RKO (cell line): ENCODE results near the gene CNOT6.
A peak's percentile ranks its signal among the peaks of the same experiment; 100 is the strongest.
"Not testable (repeated sequence)": the region's sequence is repeated elsewhere in the genome, so short reads cannot be mapped to it uniquely, and the experiment has no call there.

Experiments used
- DNase-seq: peaks from one replicate; pipeline ENCODE4 v3.0.0-alpha.2; 2016; ENCODE audit warnings: low spot score

The CNOT6 gene

DNA sequence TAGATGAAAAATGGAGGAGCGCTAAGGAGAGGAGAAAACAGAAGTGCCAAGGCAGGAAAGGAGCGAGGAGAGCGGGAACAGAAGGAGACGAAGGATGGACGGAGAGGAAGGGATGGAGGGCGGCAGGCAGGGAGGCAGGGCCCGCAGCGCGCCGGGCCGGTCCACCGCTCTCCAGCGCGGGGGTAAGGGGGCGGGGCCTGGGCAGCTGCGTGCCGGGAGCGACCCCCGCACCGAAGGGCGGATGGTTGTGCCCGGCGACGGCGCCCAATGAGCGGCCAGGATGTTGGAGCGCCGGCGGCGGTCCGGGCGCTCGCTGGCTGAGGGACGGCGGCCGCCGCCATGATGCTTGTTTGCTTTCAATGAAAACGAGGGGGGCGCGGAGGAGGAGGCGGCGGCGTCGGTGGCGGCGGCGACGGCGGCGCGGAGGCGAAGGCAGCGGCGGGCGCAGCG, at the start of gene CNOT6:
Gene CNOT6 (plus strand): TSS at position 320 of the 450 bp plus-strand sequence. CDS start 34,898 bp downstream, outside the sequence.
- DNase-seq = peak; percentile 93

DNA sequence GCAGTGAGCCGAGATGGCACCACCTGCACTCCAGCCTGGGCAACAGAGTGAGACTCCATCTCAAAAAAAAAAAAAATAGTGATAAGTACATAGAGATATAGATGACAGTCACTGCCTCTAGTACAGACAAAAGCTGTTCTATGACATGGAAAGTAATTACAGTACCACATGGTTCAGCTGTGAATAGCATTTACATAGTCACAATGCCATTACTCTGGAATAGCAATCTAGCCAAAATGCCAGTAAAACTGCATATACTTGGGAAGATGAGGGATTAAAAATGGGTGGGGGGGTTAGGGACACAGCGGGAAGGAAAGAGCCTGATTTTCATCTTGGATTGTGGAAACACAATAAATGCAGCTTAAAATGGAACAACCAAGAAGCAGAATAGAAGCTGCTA, 39.4 kb upstream of the CNOT6 start:
- DNase-seq = no peak

DNA sequence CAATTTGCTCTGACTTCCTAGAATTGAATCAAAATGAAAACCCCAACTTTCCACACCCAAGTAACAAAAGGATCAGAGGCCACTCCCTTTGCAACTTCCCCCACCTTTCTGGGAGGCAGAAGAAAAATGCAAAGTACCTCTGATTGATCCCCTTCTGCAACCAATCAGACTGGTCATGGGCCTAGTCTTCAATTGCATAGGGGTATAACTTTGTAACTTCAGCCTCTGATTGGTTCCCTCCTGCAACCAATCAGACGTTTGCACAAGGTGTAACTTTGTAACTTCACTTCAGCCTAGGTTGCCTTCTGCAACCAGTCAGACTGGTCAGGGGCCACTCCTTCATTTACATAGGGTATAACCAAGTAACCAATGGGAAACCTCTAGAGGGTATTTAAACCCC, 38.3 kb upstream of the CNOT6 start:
- no peak for DNase-seq

DNA sequence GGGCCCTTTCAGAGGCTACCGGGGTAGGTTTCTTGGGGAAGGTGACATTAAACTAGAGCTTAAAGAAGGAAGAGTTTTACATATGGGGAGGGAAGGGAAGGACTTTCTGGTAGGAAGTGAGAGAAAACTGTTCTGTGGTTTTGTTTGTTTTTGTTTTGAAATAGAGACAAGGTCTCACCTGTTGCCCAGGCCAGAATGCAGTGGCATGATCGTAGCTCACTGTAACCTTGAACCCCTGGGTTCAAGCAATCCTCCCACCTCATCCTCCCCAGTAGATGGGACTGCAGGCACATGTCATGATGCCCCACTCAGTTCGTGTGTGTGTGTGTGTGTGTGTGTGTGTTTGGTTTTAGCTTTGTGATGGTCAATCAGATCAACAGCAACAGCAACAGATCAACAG, 37.4 kb upstream of the CNOT6 start:
- no peak for DNase-seq

DNA sequence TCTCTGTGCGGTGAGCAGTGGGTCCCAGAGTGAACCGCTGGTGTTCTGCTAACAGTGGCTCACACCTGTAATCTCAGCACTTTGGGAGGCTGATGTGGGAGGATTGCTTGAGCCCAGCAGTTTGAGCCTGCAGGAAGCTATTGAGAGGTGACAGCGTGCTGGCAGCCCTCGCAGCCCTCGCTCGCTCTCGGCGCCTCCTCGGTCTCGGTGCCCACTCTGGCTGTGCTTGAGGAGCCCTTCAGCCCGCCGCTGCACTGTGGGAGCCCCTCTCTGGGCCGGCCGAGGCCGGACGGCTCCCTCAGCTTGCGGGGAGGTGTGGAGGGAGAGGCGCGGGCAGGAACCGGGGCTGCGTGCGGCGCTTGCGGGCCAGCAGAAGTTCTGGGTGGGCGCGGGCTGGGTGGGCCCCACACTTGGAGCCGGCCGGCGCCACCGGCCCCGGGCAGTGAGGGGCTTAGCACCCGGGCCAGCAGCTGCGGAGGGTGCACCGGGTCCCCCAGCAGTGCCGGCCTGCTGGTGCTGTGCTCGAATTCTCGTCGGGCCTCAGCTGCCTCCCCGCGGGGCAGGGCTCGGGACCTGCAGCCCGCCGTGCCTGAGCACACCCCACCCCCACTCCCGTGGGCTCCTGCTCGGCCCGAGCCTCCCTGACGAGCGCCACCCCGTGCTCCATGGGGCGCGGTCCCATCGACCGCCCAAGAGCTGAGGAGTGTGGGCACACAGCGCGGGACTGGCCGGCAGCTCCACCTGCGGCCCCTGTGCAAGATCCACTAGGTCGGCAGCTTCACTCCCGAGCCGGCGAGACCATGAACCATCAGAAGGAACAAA, 35.1 kb upstream of the CNOT6 start:
- DNase-seq = not testable (repeated sequence)

DNA sequence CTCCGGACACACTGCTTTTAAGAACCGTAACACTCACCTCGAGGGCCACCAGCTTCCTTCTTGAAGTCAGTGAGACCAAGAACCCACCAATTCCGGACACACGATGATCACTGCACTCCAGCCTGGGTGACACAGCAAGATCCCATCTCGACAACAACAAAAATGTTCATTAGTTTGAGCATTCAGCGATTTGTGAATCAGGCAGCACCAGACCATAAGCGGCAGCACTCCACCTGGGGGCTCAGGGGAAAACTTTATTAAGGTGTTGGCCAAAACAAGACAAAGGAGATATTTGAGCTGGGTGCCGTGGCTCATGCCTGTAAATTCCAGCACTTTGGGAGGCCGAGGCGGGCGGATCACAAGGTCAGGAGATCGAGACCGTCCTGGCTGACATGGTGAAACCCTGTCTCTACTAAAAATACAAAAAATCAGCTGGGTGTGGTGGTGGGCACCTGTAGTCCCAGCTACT, 34.5 kb upstream of the CNOT6 start:
- DNase-seq = not testable (repeated sequence)

DNA sequence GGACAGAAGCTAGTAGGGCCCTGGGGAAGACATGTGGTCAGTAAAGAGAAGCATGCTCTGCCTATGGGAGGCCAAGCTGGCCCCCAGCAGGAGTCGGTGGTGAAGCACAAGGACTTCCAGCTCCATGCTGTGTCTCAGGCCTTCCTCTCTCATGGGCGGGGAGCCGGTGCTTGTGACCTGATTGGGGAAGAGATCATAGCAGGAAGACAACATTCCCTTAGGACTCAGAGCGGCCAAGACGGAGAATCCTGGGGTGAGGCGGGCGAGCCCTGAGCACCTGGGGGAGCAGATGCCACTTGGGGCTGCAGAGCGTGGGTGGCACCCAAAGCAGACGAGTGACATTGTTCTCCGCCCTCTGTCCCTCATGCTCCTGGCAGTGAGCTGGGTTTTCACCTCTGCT, 33.3 kb upstream of the CNOT6 start:
- DNase-seq = no peak

DNA sequence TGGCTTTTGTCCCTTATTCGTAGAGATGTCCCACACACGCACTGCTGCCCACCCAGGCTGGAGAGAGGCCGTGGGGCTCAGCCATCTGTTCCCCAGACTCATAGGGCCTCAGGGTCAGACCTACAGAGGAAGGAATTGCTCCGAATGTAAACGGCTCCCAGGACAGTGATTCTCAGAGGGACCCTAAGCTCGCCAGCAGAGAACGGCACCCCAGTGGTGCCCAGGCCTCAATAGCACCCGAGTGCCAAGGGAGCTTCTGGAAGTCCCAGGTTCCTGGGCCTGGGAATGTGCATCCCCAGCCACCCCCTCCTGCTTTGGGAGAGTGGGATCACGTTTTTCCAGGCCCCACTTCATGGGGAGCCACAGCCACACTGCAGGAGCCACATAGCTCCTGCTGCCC, 32.9 kb upstream of the CNOT6 start:
- DNase-seq = no peak

DNA sequence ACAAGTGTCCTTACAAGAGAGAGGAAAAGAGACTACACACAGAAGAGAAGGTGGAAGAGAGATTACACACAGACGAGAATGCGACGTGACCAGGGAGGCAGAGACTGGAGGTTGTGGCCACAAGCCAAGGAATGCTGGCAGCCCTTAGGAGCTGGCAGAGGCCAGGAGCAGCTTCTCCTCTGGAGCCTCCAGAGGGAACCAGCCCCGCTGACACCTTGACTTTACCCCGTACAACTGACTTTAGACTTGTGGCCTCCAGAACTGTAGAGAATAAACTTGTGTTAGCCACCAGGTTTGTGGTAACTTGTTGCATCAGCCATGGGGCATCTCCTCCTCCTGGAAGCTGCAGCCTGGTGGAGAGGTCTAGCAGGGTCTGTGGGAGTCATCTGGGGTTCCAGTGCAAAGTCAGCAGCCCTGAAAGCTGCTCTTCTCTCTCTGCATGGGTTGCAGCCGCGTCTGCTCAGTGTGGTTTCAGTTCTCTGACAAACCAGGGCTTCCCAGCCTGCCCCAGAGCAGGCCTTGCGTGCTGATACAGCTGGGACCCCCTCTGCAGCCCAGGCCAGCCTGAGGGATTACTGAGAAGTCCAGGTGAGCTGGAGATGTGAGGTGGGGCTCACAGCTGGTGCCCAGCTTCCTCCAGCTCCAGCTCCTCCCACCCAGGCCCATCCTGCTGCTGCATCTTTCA, 30.8 kb upstream of the CNOT6 start:
- no peak for DNase-seq

DNA sequence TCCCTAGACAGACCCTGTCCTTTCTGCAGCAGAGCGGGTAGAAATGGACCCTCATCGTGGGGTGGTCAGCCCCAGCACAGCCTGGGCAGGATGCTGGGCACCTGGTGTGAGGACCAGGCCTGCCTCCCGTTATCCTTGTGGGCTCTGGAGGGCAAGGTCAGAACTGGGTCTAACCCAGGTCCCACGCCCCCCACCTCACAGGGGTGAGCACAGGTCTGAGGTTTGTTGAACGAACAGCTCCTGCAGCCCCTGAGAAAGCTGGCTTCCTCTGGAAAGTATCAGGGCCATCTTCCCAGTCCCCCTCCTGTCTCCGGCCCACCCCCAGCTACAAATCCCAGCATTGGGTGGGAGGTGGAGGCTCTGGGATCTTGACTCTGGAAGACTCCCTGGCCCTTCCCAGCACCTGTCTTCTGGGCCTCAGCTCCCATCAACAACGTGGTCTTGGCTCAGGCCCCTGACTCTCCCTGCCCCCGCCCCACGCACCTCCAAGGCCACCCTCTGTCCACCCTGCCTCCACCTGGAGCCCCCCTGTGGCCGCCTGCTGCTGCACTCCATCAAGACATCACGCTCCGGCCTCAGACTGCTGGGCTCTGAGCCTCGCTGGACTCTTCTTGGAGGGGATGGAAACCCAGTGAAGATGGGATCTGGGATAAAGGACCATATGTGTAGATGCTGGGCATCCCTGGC, 30.1 kb upstream of the CNOT6 start:
- DNase-seq = no peak

DNA sequence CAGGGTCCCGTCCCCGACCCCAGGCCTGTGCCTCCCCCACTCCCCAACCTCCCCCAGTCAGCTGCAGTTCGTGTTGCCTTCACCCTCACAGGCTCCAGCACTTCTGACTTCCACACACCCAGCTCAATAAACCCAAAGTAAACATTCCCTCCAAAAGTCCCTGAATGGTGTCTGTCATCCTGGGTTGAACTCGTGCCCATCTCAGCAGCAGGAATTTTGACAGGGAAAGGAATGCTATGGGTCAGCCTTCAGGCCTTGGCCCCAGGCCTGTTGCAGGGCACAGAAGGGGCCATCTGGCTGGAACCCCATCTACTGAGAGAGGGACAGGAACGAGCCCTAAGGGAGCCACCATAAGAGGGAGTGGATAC, 29.6 kb upstream of the CNOT6 start:
- no peak for DNase-seq

DNA sequence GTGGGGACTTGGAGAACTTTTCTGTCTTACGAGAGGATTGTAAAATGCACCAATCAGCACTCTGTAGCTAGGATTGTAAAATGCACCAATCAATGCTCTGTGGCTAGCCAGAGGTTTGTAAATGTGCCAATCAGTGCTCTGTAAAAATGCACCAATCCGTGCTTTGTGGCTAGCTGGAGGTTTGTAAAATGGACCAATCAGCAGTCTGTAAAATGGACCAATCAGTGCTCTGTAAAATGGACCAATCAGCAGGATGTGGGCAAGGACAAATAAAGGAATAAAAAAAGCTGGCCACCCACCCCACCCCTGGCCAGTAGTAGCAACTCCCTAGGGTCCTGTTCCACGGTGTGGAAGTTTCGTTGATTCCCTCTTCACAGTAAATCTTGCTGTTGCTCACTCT, 29.1 kb upstream of the CNOT6 start:
- not testable (repeated sequence) for DNase-seq

DNA sequence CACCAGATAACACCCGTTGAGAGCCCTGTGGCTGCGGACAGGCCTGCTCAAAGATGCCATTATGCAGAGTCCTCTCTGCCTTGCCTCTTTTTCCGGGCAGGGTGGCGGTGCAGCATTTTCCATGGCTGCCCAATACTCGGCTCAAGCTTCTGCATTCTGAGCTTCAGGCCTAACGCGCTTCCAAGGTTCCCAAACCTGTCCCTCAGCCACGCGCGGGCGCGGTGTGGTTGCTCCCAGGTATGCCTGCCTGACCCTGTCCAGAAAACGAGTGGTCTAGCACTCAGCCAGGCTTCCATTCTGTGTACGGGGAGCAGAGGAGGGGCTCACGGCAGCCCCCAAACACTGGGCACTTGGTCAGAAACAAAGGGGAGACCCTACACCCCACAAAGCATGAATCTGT, 27.9 kb upstream of the CNOT6 start:
- no peak for DNase-seq

DNA sequence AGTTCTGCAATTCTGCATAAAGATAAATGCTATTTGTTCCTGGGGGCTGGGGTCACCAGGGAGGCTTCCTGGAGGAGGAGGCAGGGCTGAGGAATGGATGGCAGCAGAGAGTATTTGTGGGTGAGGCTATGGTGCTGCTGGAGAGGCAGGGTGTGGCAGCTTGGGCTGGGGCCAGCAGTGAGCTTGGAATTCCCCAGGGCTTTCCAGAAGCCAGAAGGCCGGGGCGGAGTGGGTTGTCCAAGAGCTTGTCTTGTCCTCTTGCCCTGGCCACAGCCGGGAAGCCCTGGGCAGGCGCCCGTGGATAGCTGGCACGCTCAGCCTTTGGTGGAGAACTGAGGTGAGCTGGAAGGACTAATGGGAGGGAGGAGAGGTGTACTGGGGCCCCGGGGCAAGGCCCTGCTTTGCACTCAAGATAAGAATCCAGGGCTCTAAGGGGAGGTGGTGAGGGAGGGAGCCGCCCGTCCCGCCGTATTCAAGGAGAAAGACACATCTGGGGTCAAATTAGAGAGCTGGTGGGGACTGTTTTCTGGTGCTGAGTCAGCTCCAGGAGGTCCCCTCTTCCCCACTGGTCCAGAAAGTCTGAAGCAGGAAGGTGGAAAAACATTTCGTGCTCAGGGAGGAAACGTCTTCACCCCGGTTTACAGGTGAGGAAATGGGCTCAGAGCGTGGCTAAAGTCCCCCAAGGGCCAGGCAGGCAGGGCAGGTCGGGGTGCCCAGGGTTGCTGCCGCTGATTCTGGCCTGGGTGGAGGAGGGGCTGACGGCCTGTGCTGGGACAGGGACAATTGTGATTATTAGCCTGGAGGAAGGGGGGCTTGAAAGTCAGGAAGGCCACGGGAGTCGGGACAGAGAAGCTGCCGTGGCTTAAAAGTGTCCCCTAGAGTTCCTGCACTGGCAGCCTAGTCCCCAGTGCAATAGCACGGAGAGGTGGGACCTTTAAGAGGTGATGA, 26.9 kb upstream of the CNOT6 start:
- DNase-seq = no peak

DNA sequence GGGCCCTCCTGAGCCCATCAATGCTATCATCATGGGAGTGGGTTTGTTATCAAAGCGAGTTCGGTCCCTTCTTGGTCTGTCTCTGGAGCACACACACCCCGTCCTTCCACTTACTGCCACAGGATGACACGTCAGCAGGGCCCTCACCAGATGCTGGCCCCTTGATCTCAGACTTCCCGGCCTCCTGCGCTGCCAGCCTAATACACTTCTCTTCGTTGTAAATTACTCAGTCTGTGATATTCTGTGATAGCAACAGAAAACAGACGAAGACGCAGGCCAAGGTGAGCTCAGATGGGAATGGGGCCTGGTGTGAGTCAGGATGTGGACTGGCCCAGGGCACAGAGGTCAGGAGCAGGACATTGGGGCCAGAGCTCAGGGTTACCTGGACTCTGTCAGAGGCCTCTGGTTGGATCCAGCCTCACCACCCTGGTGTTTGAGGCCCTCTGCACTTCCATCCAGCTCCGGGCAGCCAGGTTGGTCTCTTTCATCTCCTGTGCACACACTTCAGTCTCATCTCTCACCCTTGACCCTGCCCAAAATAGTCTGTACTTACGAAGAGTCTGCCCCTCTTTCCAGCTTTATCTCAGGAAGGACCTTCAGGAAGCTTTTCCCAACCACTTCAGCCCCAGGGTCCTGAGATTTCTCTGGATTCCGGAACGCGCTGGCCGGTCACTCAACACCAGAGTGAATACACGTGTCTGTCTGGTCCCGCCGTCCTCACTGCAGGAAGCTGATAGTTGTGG, 26.0 kb upstream of the CNOT6 start:
- DNase-seq = no peak

DNA sequence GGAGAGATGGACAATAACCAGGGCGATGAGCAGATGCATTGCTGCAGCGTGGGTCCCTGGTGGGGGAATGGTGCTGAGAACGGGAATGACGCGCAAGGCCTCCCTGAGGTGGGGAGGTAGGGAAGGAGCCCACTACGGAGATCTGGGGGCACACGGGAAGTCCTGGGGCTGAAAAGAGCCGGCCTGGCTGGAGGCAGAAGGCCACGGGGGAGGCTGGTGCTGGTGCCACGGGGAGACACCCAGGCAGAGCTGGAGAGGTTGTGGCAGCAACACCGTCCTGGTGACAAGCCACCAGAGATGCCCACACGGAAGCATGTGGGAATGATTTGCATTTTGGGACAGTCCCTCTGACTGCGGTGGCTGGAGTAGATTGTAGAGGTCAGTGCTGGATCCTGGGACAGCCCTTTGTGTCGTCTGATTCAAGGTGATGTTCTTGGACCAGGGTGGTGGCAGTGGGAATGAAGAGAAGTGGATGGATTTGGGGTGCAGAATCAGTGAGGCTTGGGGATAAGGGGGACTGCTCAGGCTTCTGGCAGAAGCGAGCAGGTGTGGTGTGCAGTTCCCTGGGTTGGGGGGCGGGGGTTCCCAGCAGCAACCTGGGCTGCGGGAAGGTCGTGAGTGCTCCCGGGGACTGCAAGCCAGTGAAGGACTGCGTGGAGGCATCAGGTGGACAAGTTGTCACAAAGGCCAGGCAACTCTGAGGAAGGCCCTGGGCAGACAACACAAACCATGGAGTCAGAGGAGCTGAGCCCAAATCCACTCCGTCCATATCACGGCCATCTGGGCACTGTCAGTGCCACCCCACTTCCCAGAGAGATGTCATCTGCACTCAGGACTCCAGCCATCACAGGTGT, 25.2 kb upstream of the CNOT6 start:
- DNase-seq = no peak

DNA sequence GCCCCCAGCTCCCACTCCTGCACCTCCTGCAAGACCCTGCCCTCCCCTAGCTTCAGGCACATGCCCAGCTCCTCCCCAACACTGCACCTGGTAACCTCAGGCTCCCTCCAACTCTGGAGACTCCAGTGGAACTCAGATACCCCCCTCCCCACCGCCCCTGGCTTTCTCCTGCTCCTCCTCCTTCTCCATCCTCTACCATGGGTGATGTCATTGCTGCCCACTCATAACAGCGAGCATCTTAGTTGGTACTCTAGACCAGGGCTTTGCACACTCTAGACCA, 24.7 kb upstream of the CNOT6 start:
- DNase-seq = no peak

DNA sequence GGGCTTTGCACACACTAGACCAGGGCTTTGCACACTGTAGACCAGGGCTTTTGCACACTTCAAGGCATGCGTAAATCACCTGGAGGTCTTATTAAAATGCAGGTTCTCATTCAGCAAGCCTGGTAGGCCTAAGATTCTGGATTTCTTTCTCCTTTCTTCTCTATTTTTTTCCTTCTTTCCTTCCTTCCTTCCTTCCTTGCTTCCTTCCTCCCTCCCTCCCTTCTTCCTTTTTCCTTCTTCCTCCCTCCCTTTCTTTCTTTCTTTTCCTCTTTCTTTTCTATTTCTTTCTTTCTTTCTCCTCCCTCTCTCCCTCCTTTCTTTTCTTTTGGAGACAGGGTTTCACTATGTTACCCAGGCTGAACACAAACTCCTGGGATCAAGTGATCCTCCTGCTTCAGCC, 24.3 kb upstream of the CNOT6 start:
- no peak for DNase-seq

DNA sequence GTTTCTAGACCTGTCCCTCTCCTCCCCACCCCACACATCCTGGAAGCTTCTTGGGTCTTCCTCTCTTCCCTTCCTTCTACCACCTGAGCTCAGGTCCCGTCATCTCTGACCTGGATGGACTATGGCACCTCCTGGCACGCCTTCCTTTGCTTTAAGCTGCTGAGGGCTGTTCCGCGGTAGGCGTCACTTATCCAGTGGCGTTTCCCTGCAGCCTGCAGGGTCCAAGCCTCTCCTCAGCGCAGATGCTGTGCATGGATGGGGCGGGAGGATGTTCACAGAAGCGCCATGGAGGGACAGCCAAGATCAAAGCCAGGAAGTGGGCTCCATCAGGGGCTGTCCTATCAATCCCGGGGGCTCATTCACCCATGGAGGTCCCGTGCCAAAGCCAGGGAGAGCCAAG, 23.8 kb upstream of the CNOT6 start:
- DNase-seq = no peak

DNA sequence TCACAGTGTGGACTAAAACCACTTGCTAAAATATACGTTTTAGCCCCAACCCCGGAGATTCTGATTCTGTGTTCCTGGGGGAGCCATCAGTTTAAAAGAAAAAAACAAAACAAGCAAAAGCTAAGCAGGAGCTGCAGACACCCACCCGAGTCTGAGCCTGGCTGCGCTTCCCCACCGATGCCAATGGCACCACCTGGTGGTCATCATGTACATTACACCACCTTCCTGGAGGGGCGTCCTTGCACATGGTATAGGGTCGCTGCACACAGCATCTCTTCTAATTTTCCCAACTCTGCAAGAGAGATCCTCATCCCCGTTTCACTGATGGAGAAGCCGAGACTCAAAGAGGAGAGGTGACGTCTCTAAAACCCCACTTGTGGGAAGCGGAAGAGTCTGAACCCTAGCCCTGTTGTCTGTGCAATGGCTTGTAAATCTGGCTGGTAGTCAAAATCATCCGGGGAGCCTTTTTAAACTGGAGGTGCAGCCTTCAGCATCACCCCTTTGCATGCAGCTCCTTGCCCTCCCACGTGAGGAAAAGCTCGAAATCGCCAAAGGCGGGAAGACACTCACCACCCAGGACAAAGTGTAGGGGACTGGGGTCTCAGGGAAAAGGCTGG, 23.1 kb upstream of the CNOT6 start:
- peak; percentile 59 for DNase-seq
